Measurements from ENCODE around the gene ARHGAP12.
"Not testable (repeated sequence)": the region's sequence is repeated elsewhere in the genome, so short reads cannot be mapped to it uniquely, and the experiment has no call there.

Gene ARHGAP12

GRCh38 chr10:31923389-31923788, 5.2 kb downstream of the ARHGAP12 start:
- no peak for DNase-seq

DNA sequence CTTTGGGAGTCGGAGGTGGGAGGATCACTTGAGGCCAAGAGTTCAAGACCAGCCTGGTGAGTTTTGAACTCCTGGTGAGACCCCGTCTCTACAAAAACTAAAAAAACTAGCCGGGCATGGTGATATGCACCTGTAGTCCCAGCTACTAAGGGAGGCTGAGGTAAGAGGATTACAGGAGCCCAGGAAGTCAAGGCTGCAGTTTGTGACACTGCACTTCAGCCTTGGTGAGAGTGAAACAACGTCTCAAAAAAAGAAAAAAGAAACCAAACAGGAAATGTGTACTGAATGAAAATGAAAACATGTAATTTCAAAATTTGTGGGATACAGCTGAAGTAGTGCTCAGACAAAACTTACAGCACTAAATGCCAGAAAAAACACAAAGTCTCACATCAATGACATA, 7.6 kb downstream of the ARHGAP12 start:
- no peak for DNase-seq

- no peak for DNase-seq
Observed at GRCh38 chr10:31920538-31920937, 8.1 kb downstream of the ARHGAP12 start.

DNA sequence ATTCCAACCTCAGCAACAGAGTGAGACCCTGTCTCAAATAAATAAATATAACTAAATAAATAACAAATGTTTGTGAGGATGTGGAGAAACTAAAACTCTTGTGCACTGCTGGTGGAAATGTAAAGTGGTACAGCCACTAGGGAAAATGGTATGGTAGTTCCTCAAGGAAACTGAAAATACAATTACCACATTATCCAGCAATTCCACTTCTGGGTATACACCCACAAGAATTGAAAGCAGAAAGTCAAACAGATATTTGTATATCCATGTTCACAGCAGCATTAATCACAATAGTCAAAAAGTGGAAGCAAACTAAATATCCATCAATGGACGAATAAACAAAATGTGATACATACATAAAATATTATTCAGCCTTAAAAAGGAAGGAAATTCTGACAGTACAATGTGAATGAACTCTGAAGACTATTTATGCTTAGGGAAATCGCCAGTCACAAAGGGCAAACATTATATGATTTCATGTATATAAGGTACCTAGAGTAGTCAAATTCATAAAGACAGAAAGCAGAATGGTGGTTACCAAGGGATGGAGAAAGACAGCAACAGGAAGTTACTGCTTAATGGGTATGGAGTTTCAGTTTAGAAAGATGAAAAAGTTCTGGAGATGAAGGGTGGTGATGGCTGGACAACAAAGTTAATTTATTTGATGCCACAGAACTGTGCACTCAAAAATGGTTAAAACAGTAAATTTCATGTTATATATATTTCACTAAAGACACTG, 9.8 kb downstream of the ARHGAP12 start:
- DNase-seq, result no peak

GRCh38 chr10:31914370-31914769, 14.3 kb downstream of the ARHGAP12 start:
- DNase-seq, result no peak

GRCh38 chr10:31912898-31913850, 15.5 kb downstream of the ARHGAP12 start:
- DNase-seq, result no peak

DNA sequence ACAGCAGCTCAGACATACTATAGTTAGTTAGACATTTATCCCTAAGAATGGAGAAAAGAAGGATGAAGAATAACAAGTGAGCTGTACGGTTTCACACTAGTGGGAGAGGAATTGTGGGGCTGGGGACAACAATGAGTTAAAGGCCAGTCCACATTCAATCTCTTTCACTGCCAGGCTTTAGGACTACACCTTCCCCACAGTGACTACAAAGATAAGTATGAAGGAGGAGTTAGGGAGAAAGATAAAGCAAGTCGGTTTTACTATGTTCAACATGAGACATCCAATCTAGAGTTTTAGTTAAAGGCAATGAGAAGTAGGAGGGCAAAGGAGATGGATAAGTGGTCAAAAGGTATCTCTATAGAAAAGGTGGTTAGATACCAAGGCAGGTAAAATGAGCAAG, 16.3 kb downstream of the ARHGAP12 start:
- no peak for DNase-seq

GRCh38 chr10:31910016-31910415, 18.6 kb downstream of the ARHGAP12 start:
- DNase-seq, result no peak

- no peak for DNase-seq
Observed at GRCh38 chr10:31908157-31908556, 20.5 kb downstream of the ARHGAP12 start.

DNA sequence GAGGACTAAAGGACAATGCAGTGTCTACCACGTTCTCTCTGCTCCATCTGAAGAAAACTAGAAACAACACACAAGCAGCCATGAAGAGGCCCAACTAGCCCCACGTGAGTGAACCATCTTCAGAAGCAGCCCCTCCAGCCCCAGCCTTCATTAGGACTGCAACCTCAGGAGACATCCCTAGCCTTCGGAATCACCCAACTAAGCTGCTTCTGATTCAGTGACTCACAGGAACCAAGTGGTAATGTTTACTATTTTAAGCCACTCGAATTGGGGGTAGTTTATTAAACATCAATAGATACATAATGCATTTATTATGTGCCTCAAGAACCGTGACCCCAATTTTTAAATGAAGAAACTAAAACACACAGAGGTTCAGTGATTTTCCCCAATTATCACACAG, 22.6 kb downstream of the ARHGAP12 start:
- DNase-seq, result no peak

DNA sequence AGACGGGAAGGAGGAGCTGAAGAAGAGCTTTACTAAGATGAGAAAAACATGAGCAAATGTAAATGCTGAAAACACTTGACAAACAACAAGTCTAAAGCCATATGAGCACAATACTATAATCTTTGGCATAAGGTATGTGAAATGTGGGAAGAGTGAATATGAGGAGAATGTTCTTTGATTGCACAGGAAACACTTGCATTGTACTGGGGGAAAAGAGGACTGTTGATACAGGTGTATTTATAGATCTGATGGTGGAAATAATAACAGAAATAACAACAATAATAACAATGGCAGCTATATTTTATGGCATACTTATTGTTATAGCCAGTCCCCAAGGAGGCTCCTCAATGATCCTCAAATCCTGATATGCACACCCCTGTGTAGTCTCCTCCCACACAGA, 23.0 kb downstream of the ARHGAP12 start:
- DNase-seq, result no peak

- no peak for DNase-seq
Observed at GRCh38 chr10:31902625-31903024, 26.0 kb downstream of the ARHGAP12 start.

DNA sequence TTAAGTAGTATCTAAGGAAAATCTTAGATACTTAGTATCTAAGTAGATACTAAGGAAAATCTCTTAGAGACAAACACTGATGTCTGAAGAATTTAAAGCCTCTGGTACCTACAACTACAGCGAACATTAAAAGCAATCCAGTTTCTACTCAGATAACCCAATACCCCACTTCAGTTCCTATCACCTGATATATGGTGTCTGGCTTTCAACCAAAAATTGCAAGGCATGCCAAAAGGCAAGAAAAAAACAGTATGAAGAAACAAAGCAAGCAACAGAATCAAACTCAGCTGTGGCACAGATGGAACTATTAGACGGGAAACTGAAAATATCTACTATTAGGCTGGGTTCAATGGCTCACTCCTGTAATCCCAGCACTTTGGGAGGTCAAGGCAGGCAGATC, 31.1 kb downstream of the ARHGAP12 start:
- DNase-seq, result no peak

DNA sequence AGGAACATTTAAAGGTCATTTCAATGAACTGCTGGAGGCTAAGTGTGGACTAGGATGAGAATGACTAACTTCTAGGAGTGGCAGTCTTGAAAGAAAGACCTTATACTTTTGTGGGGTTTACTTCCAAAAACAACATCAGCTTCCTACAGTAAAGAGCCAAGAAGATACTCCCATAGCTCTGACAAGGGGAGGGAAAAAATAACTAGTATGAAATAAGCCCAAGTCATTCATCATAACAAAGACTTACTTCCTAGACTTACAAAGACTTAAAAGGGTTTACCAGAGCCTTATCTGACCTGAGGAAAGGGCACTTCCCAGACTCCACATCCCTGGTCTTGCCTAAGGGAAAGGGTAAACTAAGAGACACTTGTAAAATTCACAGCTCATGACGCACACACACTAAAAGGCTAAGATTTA, 31.7 kb downstream of the ARHGAP12 start:
- no peak for DNase-seq

GRCh38 chr10:31895722-31896121, 32.9 kb downstream of the ARHGAP12 start:
- DNase-seq, result not testable (repeated sequence)

DNA sequence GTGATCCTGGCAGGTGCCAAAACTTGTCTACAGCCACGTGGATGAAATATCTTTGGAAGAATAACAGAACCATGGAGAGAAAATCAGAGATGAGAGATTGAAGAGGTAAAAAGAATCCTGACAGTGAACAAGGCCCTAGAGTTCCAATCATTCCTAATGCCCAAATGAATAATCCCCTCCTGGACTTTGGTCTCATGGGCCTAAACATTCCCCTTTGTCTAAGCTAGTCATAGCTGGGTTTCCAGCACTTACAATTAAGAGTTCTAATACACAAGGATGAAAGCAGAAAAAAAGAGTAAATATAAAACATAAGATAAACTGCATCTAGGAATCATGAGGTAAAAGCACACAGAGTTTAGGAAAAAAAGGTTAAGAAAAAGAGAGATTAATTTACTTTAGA, 40.2 kb downstream of the ARHGAP12 start:
- no peak for DNase-seq

GRCh38 chr10:31887850-31888249, 40.8 kb downstream of the ARHGAP12 start:
- no peak for DNase-seq

DNA sequence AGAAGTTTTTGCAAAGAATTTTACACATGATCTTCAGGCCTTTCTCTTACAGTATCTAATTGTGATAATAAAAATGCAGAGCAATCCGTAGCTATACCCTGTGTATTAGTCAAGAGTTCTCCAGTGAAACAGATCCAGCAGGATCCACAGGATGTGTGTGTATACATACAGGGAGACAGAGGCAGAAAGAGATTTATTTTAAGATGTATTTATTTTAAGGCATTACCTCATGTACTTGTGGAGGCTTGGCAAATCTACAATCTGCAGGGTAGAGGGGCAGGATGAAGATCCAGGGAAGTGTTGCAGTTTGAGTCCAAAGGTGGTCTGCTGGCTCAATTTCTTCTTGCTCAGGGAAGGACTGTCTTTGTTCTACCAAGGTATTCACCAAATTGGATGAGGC, 41.7 kb downstream of the ARHGAP12 start:
- DNase-seq, result no peak

DNA sequence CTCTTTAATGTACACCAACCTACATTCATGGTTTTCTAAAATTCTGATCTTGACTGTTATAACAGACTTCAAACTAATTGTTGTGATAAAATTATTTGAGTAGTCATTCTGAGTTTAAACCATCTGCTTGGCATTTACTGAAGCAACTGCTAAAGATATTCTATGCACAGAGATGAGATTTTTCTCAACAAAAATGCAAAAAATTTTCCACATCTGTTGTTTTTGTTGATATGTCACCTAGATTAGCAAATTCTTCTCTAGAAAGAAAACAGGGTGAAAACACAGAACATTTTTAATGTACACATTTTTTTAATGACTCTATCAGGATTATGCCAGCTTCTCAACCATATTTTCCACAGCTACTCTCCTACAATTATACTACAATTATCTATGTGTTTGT, 42.7 kb downstream of the ARHGAP12 start:
- DNase-seq, result no peak

DNA sequence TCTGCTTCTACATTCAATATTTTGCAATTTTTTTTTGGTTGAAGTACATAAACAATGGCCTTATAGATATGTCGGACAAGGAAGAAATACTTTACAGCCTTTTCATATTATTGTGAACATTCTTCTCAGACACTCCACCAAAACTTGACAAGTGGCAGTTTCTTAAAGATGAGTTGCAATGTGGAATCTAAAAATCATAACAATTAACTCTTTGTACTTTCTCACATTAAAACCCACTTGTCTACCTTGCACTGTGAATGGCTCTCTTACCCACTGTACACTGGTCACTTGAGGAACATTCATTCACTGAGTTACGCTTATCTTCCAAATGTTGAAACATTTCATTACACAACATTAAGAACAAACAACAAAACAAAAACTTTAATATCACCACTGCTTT, 44.2 kb downstream of the ARHGAP12 start:
- DNase-seq, result no peak

DNA sequence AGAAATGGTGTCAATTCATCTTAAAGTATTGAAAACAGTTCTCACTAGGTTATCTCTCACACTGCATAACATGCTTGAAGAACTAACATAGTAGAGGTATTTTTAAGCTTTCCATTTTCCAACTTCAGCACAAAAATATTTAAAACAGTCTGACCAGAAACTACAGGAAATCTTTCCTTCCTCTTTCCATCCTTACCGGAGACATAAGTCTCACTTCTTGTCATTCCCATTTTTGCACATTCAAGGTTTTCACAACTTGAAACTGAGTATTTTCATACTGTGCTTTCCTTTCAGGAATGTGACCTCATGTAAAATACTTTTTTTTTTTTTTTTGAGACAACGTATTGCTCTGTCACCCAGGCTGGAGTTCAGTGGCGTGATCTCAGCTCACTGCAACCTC, 45.2 kb downstream of the ARHGAP12 start:
- DNase-seq, result no peak

GRCh38 chr10:31878486-31878885, 50.1 kb downstream of the ARHGAP12 start:
- DNase-seq, result no peak

DNA sequence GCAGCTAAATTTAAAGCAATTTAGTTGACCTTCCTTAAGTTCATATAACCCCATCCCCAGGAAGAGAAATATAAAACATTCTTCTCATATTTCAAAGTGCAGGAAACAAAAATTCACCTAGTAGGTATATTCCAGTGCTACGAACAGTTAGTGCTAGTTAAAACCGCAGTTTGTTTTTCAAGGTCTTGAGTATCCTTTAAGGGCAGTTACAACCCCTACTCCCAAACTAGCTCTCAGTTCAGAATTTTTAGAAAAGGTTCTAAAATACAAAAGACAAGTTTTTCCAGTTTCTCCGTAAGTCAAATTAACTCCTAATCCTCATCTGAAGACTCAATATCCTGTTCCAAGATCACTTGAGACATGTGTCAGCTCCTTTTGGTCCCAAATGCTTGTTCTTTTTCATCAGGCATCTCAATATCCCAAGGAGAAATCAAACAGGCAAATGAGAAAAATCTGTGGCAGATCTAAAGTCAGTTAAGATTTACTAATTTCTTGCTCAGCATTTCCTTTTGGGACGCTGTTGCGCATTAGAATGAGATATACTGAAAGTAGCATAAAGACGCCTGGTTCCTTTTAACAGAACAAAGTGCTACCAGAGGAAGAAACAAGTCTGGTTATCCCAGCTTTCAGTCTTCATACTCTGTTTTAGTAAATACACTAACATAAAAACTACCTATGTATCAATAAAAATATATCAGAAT, 51.8 kb downstream of the ARHGAP12 start:
- DNase-seq, result no peak

DNA sequence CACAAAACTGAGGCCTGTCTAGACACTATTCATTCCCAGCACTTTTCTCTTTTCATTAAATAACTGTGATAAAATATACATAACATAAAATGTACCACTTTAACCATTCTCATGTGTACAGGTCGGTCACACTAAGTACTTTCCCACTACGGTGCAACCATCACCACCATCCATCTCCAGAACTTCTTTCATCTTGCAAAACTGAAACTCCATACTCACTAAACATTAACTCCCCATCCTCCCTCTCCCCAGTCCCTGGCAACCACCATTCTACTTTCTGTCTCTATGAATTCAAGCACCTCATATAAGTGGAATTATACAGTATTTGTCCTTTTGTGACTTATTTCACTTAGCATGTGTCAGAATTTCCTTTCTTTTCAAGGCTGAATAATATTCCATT, 53.0 kb downstream of the ARHGAP12 start:
- DNase-seq, result no peak

Data from bone marrow (tissue), 2 donors.